HepG2 (cell line): Measurements from ENCODE around the gene ACTN4. TPM values are rescaled to one million over a fixed set of nuclear protein-coding genes. Genes with fewer than 3 reads are reported as not detected.

Source experiments
- AGO1 ChIP-seq: fragments of 200-400 bp; formaldehyde crosslinking; IDR thresholded peaks from 2 replicates; pipeline ENCODE4 v1.6.1; 2017; ENCODE audit warnings: mild to moderate bottlenecking, low read depth, low read length, moderate library complexity; ENCODE audit not compliant: poor library complexity, severe bottlenecking
- ATF6 ChIP-seq: sonication (generic); formaldehyde crosslinking; conservative IDR thresholded peaks from 2 replicates; pipeline ENCODE4 v1.4.0; 2020; ENCODE audit warnings: missing genetic modification reagents
- CENPBD1 ChIP-seq: sonication (generic); formaldehyde crosslinking; IDR thresholded peaks from 2 replicates; pipeline ENCODE4 v1.8.0; 2022; ENCODE audit warnings: missing genetic modification reagents, low read depth, mild to moderate bottlenecking, borderline replicate concordance
- HINFP ChIP-seq: sonication (generic); formaldehyde crosslinking; IDR thresholded peaks from 2 replicates; pipeline ENCODE4 v1.4.0; 2020; ENCODE audit warnings: low read depth, mild to moderate bottlenecking, missing genetic modification reagents
- MEF2D ChIP-seq: sonication (generic); formaldehyde crosslinking; IDR thresholded peaks from 2 replicates; pipeline ENCODE4 v1.5.1; 2020; ENCODE audit warnings: mild to moderate bottlenecking, missing genetic modification reagents
- MIXL1 ChIP-seq: IDR thresholded peaks from 2 replicates; pipeline ENCODE4 v1.6.1; 2016
- PCBP2 ChIP-seq: fragments of 200-400 bp; formaldehyde crosslinking; optimal IDR thresholded peaks from 2 replicates; pipeline ENCODE3; 2018; ENCODE audit warnings: low read length, low read depth; ENCODE audit not compliant: poor library complexity, severe bottlenecking
- SIN3A ChIP-seq: IDR thresholded peaks from 2 replicates; pipeline ENCODE4 v1.6.1; 2011; ENCODE audit warnings: low read depth, mild to moderate bottlenecking, control low read depth, low read length, borderline replicate concordance
- SKI ChIP-seq: fragments of 450-650 bp; IDR thresholded peaks from one replicate; pipeline ENCODE4 v1.6.1; 2018; ENCODE audit warnings: mild to moderate bottlenecking; ENCODE audit not compliant: partially characterized antibody
- TBL1XR1 ChIP-seq: fragments of 150-350 bp; IDR thresholded peaks from 2 replicates; pipeline ENCODE4 v1.6.1; 2014; ENCODE audit warnings: borderline replicate concordance, low read length; ENCODE audit not compliant: partially characterized antibody
- ZFP37 ChIP-seq: sonication (generic); formaldehyde crosslinking; IDR thresholded peaks from 2 replicates; pipeline ENCODE4 v1.4.0; 2020; ENCODE audit warnings: missing genetic modification reagents, borderline replicate concordance
- ZNF24 ChIP-seq: fragments of 450-650 bp; IDR thresholded peaks from 2 replicates; pipeline ENCODE4 v1.6.1; 2017; ENCODE audit warnings: antibody characterized with exemption, mild to moderate bottlenecking
- ZNF703 ChIP-seq: sonication (generic); formaldehyde crosslinking; IDR thresholded peaks from 2 replicates; pipeline ENCODE4 v1.5.1; 2020; ENCODE audit warnings: missing genetic modification reagents, mild to moderate bottlenecking, moderate library complexity, borderline replicate concordance
- ZNF839 ChIP-seq: sonication (generic); formaldehyde crosslinking; IDR thresholded peaks from 2 replicates; pipeline ENCODE4 v1.4.0; 2020; ENCODE audit warnings: missing genetic modification reagents, mild to moderate bottlenecking, borderline replicate concordance
- ZUFSP ChIP-seq: sonication (generic); formaldehyde crosslinking; IDR thresholded peaks from 2 replicates; pipeline ENCODE4 v1.9.0; 2021; ENCODE audit warnings: missing genetic modification reagents, mild to moderate bottlenecking, borderline replicate concordance
- polyA plus RNA-seq, 8 experiments: library from polyadenylated mRNA; depleted of rRNA in 3 of 8; stranded (reverse) in 7 of 8; unstranded in 1 of 8; fragments of >200 nt; fragmentation: Illumina TruSeq in 4 of 8; extraction: Trizol in 4 of 8; gene quantifications; 2 replicates each; pipeline versions ENCODE4 v1.2.1 to v1.2.3, GENCODE V29; 2011 to 2016; ENCODE audit warnings: low read depth in 4 of 8, missing spikeins in 1 of 8, mixed read lengths in 1 of 8; ENCODE audit not compliant: insufficient read depth in 1 of 8
- total RNA-seq, 5 experiments: library from RNA; depleted of rRNA; stranded (reverse); fragments of >200 nt; fragmentation: Illumina TruSeq; extraction: Trizol; gene quantifications; 2 replicates each; pipeline ENCODE4 v1.2.3, GENCODE V29; 2016; ENCODE audit warnings: low read depth in 1 of 5
- TF ChIP-seq, protein P1 (sequence below): IDR thresholded peaks from 2 replicates; pipeline ENCODE4 v1.6.1; 2018; ENCODE audit warnings: missing genetic modification reagents

The ACTN4 gene
- total and polyA plus RNA-seq, 2 of the 13 experiments (the other 11 are each of a cell fraction or from before 2014, with no cell fraction given), result 171 to 192 TPM

- no peak for TF ChIP-seq ZNF703
- TF ChIP-seq ZUFSP (CRISPR knock-in tag), result no peak
- TF ChIP-seq MEF2D (CRISPR knock-in tag), result no peak
- no peak for TF ChIP-seq HINFP (CRISPR knock-in tag)
- no peak for TF ChIP-seq TBL1XR1
- TF ChIP-seq SIN3A, result 0 out of 2 replicates have a peak, but pooled peaks have one; percentile 48
- TF ChIP-seq, protein P1, sequence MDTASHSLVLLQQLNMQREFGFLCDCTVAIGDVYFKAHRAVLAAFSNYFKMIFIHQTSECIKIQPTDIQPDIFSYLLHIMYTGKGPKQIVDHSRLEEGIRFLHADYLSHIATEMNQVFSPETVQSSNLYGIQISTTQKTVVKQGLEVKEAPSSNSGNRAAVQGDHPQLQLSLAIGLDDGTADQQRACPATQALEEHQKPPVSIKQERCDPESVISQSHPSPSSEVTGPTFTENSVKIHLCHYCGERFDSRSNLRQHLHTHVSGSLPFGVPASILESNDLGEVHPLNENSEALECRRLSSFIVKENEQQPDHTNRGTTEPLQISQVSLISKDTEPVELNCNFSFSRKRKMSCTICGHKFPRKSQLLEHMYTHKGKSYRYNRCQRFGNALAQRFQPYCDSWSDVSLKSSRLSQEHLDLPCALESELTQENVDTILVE (CRISPR knock-in tag), result no peak
- peak; percentile 11 for TF ChIP-seq AGO1
- TF ChIP-seq SKI, result no peak
- no peak for TF ChIP-seq CENPBD1 (CRISPR knock-in tag)
- TF ChIP-seq ZFP37 (CRISPR knock-in tag), result no peak
- TF ChIP-seq PCBP2, result peak; percentile 7
- TF ChIP-seq MIXL1 (CRISPR knock-in tag), result no peak
- TF ChIP-seq ATF6, result no peak
- no peak for TF ChIP-seq ZNF24
- TF ChIP-seq ZNF839, result no peak
These were observed 1.4 kb downstream of the ACTN4 start (continued) for GRCh38 chr19:38648769-38649304.
